H9 (cell line): ENCODE results near the gene TTC13. TPM values are rescaled to one million over a fixed set of nuclear protein-coding genes. Genes with fewer than 3 reads are reported as not detected.
"Not testable (repeated sequence)": the region's sequence is repeated elsewhere in the genome, so short reads cannot be mapped to it uniquely, and the experiment has no call there.

Experiments used
- DNase-seq: peaks from one replicate; pipeline ENCODE4 v3.0.0-alpha.2; 2017
- H2AFZ ChIP-seq: one replicate; pipeline ENCODE4 v1.6.1; 2013; ENCODE audit warnings: mild to moderate bottlenecking, low read length, control low read depth, moderate library complexity
- H2AK5ac ChIP-seq: 2 replicates; pipeline ENCODE4 v1.6.1; 2013; ENCODE audit warnings: low read length, control low read depth, mixed read lengths; ENCODE audit not compliant: insufficient read length
- H2BK120ac ChIP-seq: one replicate; pipeline ENCODE4 v1.6.1; 2013; ENCODE audit warnings: low read depth, mild to moderate bottlenecking, low read length, control low read depth, inconsistent platforms; ENCODE audit not compliant: poor library complexity, severe bottlenecking
- H2BK12ac ChIP-seq: 2 replicates; pipeline ENCODE4 v1.6.1; 2013; ENCODE audit warnings: low read length, control low read depth, mixed read lengths, low read depth; ENCODE audit not compliant: insufficient read length
- H2BK15ac ChIP-seq: 2 replicates; pipeline ENCODE4 v1.6.1; 2013; ENCODE audit warnings: low read depth, low read length, control low read depth
- H2BK20ac ChIP-seq: one replicate; pipeline ENCODE4 v1.6.1; 2013; ENCODE audit warnings: low read depth, mild to moderate bottlenecking, low read length, control low read depth, inconsistent platforms; ENCODE audit not compliant: poor library complexity, severe bottlenecking
- H2BK5ac ChIP-seq: 2 replicates; pipeline ENCODE4 v1.6.1; 2013; ENCODE audit warnings: low read length, control low read depth, mixed read lengths; ENCODE audit not compliant: insufficient read length
- H3K14ac ChIP-seq: 2 replicates; pipeline ENCODE4 v1.6.1; 2013; ENCODE audit warnings: low read length, control low read depth; ENCODE audit not compliant: insufficient read depth
- H3K18ac ChIP-seq: 2 replicates; pipeline ENCODE4 v1.6.1; 2013; ENCODE audit warnings: low read depth, mild to moderate bottlenecking, mixed read lengths, low read length, control low read depth; ENCODE audit not compliant: insufficient read length
- H3K23ac ChIP-seq: 2 replicates; pipeline ENCODE4 v1.6.1; 2013; ENCODE audit warnings: low read length, control low read depth, mixed read lengths, low read depth; ENCODE audit not compliant: insufficient read length
- H3K23me2 ChIP-seq: 2 replicates; pipeline ENCODE4 v1.6.1; 2013; ENCODE audit warnings: low read depth, mild to moderate bottlenecking, mixed read lengths, low read length, control low read depth; ENCODE audit not compliant: insufficient read length, poor library complexity, severe bottlenecking
- H3K27ac ChIP-seq: 2 replicates; pipeline ENCODE4 v1.5.1; 2013; ENCODE audit warnings: low read length, control low read depth, mixed read lengths, low read depth; ENCODE audit not compliant: insufficient read length
- H3K27me3 ChIP-seq: 2 replicates; pipeline ENCODE4 v1.6.1; 2013; ENCODE audit warnings: low read length, control low read depth, inconsistent platforms; ENCODE audit not compliant: insufficient read depth
- H3K4ac ChIP-seq: 2 replicates; pipeline ENCODE4 v1.6.1; 2013; ENCODE audit warnings: low read depth, mild to moderate bottlenecking, control low read depth, inconsistent platforms, low read length, moderate library complexity
- H3K4me1 ChIP-seq: 2 replicates; pipeline ENCODE4 v1.6.1; 2013; ENCODE audit warnings: low read length, control low read depth, inconsistent platforms; ENCODE audit not compliant: insufficient read depth
- H3K4me2 ChIP-seq: 2 replicates; pipeline ENCODE4 v1.6.1; 2013; ENCODE audit warnings: low read length, control low read depth, mixed read lengths; ENCODE audit not compliant: insufficient read length, insufficient read depth
- H3K56ac ChIP-seq: 2 replicates; pipeline ENCODE4 v1.6.1; 2013; ENCODE audit warnings: low read depth, mild to moderate bottlenecking, mixed read lengths, low read length, control low read depth; ENCODE audit not compliant: insufficient read length
- H3K79me1 ChIP-seq: 2 replicates; pipeline ENCODE4 v1.6.1; 2013; ENCODE audit warnings: low read depth, mild to moderate bottlenecking, moderate library complexity, low read length, control low read depth, inconsistent platforms; ENCODE audit not compliant: insufficient read depth, poor library complexity, severe bottlenecking
- H3K79me2 ChIP-seq: 2 replicates; pipeline ENCODE4 v1.6.1; 2013; ENCODE audit warnings: low read length, control low read depth, inconsistent platforms; ENCODE audit not compliant: insufficient read depth
- H3K9ac ChIP-seq: 2 replicates; pipeline ENCODE4 v1.6.1; 2013; ENCODE audit warnings: low read length, control low read depth, mixed read lengths; ENCODE audit not compliant: insufficient read length; ENCODE audit errors: extremely low read depth
- H3K9me3 ChIP-seq: one replicate; pipeline ENCODE4 v1.6.1; 2013; ENCODE audit warnings: low read depth, low read length, inconsistent platforms; ENCODE audit not compliant: control insufficient read depth
- H3T11ph ChIP-seq: one replicate; pipeline ENCODE4 v1.6.1; 2013; ENCODE audit warnings: mild to moderate bottlenecking, low read length, control low read depth, inconsistent platforms
- H4K20me1 ChIP-seq: one replicate; pipeline ENCODE4 v1.6.1; 2013; ENCODE audit not compliant: control insufficient read depth, insufficient read length, insufficient read depth
- H4K5ac ChIP-seq: 2 replicates; pipeline ENCODE4 v1.6.1; 2013; ENCODE audit warnings: low read depth, mild to moderate bottlenecking, mixed read lengths, low read length, control low read depth; ENCODE audit not compliant: insufficient read length
- H4K8ac ChIP-seq: replicated peaks from 2 replicates; pipeline ENCODE4 v1.6.1; 2013; ENCODE audit warnings: low read length, control low read depth, mixed read lengths, low read depth; ENCODE audit not compliant: insufficient read length
- H4K91ac ChIP-seq: 2 replicates; pipeline ENCODE4 v1.6.1; 2013; ENCODE audit warnings: low read depth, mild to moderate bottlenecking, moderate library complexity, mixed read lengths, low read length, control low read depth; ENCODE audit not compliant: insufficient read length
- H3K27ac Mint-ChIP-seq, 3 experiments: 2 replicates in 2 of 3; 3 replicates in 1 of 3; pipeline ENCODE4 v1.8.0; 2020 to 2021; ENCODE audit warnings: mixed read lengths in 3 of 3, mild to moderate bottlenecking in 1 of 3, moderate library complexity in 1 of 3
- H3K27me3 Mint-ChIP-seq: 2 replicates; pipeline ENCODE4 v1.8.0; 2021; ENCODE audit warnings: low read depth, mild to moderate bottlenecking, moderate library complexity, mixed read lengths
- H3K36me3 Mint-ChIP-seq, 3 experiments: 2 replicates in 2 of 3; 3 replicates in 1 of 3; pipeline ENCODE4 v1.8.0; 2020 to 2021; ENCODE audit warnings: low read depth in 3 of 3, mixed read lengths in 3 of 3; ENCODE audit not compliant: insufficient read depth in 1 of 3
- H3K4me1 Mint-ChIP-seq, 2 experiments: 2 replicates each; pipeline ENCODE4 v1.8.0; 2020; ENCODE audit warnings: mixed read lengths in 2 of 2
- H3K4me3 Mint-ChIP-seq, 2 experiments: 2 replicates in 1 of 2; 3 replicates in 1 of 2; pipeline ENCODE4 v1.8.0; 2020 to 2021; ENCODE audit warnings: mild to moderate bottlenecking in 2 of 2, mixed read lengths in 2 of 2, moderate library complexity in 1 of 2
- H3K9me3 Mint-ChIP-seq, 2 experiments: 2 replicates in 1 of 2; 3 replicates in 1 of 2; pipeline ENCODE4 v1.8.0; 2020; ENCODE audit warnings: mild to moderate bottlenecking in 2 of 2, mixed read lengths in 2 of 2, moderate library complexity in 1 of 2
- CTCF ChIP-seq: fragments of 200-600 bp; sonication (generic); conservative IDR thresholded peaks from 3 replicates; pipeline ENCODE4 v1.8.0; 2021; ENCODE audit warnings: antibody characterized with exemption, mild to moderate bottlenecking
- WGBS: extraction: QIAGEN DNeasy Blood & Tissue Kit; methylation state at CpG from one replicate; pipeline ENCODE4 v1.1.7; 2013; ENCODE audit warnings: missing lambda C conversion rate, low lambda C conversion rate, mixed read lengths; ENCODE audit not compliant: insufficient read length; ENCODE audit errors: extremely low coverage; 5-methylcytosine and 5-hydroxymethylcytosine counted together
- total RNA-seq: library from RNA; stranded (reverse); gene quantifications from 2 replicates; pipeline ENCODE4 v1.2.1, GENCODE V29; 2021

The TTC13 gene
- total RNA-seq, 1 experiment from 2014 or later, result 7.6 TPM

GRCh38 chr1:231023150-231023549 is 44.5 kb upstream of the TTC13 start:
- no peak overlapping the region for H4K5ac ChIP-seq
- no peaks in the 10 kb centered on the region for H4K20me1 ChIP-seq
- no peak overlapping the region for H2BK5ac ChIP-seq
- H2BK12ac ChIP-seq, result no peak overlapping the region
- Mint-ChIP-seq H3K4me1 (peaks cover 18 to 27% of the 10 kb centered on the region in 2 experiments), H3K27me3 (peaks cover 93% of the 10 kb centered on the region), H3K36me3 (no peaks in the 10 kb centered on the region; a peak in 1 of 7 replicates), H3K27ac (no peak overlapping the region), H3K4me3 (no peak overlapping the region), H3K9me3 (no peaks in the 10 kb centered on the region)
- no peak overlapping the region for H2BK20ac ChIP-seq
- no peak overlapping the region for H4K91ac ChIP-seq
- no peaks in the 10 kb centered on the region for H3K9me3 ChIP-seq
- H3K27ac ChIP-seq, result no peak overlapping the region
- no peak overlapping the region for H2BK120ac ChIP-seq
- no peaks in the 10 kb centered on the region for H3K79me2 ChIP-seq
- H3K14ac ChIP-seq, result no peak overlapping the region
- no peak overlapping the region for H3K18ac ChIP-seq
- H3K56ac ChIP-seq, result no peak overlapping the region
- no peak for DNase-seq
- WGBS, result no CpG with 5 or more reads among the region's 9 CpGs
- H2AK5ac ChIP-seq, result no peak overlapping the region
- no peak overlapping the region for H3K9ac ChIP-seq
- no peaks in the 10 kb centered on the region; the same call in 1 of the 2 replicates for H3K27me3 ChIP-seq
- no peak overlapping the region for H2BK15ac ChIP-seq
- no peak overlapping the region for H4K8ac ChIP-seq
- H2AFZ ChIP-seq, result no peak overlapping the region
- no peak overlapping the region for H3T11ph ChIP-seq
- no peak overlapping the region for H3K4me2 ChIP-seq
- no peak overlapping the region for H3K23ac ChIP-seq
- no peak overlapping the region for H3K4ac ChIP-seq
- H3K23me2 ChIP-seq, result no peaks in the 10 kb centered on the region
- no peaks in the 10 kb centered on the region for H3K79me1 ChIP-seq
- TF ChIP-seq CTCF, result no peak
- peaks cover 12% of the 10 kb centered on the region; the same call in 1 of the 2 replicates for H3K4me1 ChIP-seq

GRCh38 chr1:231022543-231022942 is 43.9 kb upstream of the TTC13 start:
- DNase-seq, H2BK5ac ChIP-seq, H3K23me2 ChIP-seq, H3K4me3 Mint-ChIP-seq, H3K9ac ChIP-seq, H2BK120ac ChIP-seq, H2AFZ ChIP-seq, H4K20me1 ChIP-seq, H4K8ac ChIP-seq, H3K36me3 Mint-ChIP-seq, H3T11ph ChIP-seq, H3K9me3 ChIP-seq, H3K23ac ChIP-seq, H2BK15ac ChIP-seq, H3K18ac ChIP-seq, H2AK5ac ChIP-seq, H3K4ac ChIP-seq, H3K9me3 Mint-ChIP-seq, H3K14ac ChIP-seq, H2BK20ac ChIP-seq, H4K5ac ChIP-seq, H4K91ac ChIP-seq, H3K4me2 ChIP-seq, H3K27ac Mint-ChIP-seq, H2BK12ac ChIP-seq, H3K79me1 ChIP-seq, H3K56ac ChIP-seq, H3K79me2 ChIP-seq, H3K27ac ChIP-seq, H3K27me3 ChIP-seq: not testable (repeated sequence)
- H3K4me1 ChIP-seq, result peaks cover 12% of the 10 kb centered on the region; the same call in 1 of the 2 replicates
- H3K4me1 Mint-ChIP-seq, result peaks cover 15 to 27% of the 10 kb centered on the region in 2 experiments
- WGBS, result no CpG with 5 or more reads among the region's 7 CpGs
- H3K27me3 Mint-ChIP-seq, result peaks cover 93% of the 10 kb centered on the region
